Stomach (tissue), 9 donors: ENCODE measurements around the gene DNAJC6. TPM values are rescaled to one million over a fixed set of nuclear protein-coding genes. Genes with fewer than 3 reads are reported as not detected.

Source experiments
- DNase-seq, 2 donors: peaks; one replicate each; pipeline versions ENCODE4 v3.0.0 to v3.0.0-alpha.2; 2013 to 2019
- H3K27ac ChIP-seq, 5 donors: fragments of 200-600 bp in 4 of 5; sonication (generic) in 4 of 5; one replicate each; pipeline ENCODE4 v1.5.1; 2013 to 2019; ENCODE audit warnings: mild to moderate bottlenecking in 1 of 5, moderate library complexity in 1 of 5
- H3K27me3 ChIP-seq, 3 donors: fragments of 200-600 bp; sonication (generic); one replicate each; pipeline ENCODE4 v1.5.1; 2017 to 2019; ENCODE audit warnings: mixed run types in 1 of 3
- H3K36me3 ChIP-seq, 4 donors: fragments of 200-600 bp; sonication (generic); 1 replicate in 3 of 4; 2 replicates in 1 of 4; pipeline ENCODE4 v1.5.1; 2016 to 2019
- H3K4me1 ChIP-seq, 4 donors: fragments of 200-600 bp; sonication (generic); one replicate each; pipeline ENCODE4 v1.5.1; 2016 to 2019
- H3K4me3 ChIP-seq, 4 donors: fragments of 200-600 bp; sonication (generic) in 3 of 4; one replicate each; pipeline ENCODE4 v1.5.1; 2016 to 2019; ENCODE audit warnings: mild to moderate bottlenecking in 1 of 4
- H3K9me3 ChIP-seq, 4 donors: fragments of 200-600 bp; sonication (generic); one replicate each; pipeline ENCODE4 v1.5.1; 2016 to 2019
- EP300 ChIP-seq: sonication (generic); formaldehyde crosslinking; IDR thresholded peaks from one replicate; pipeline ENCODE4 v1.6.1; 2017; ENCODE audit warnings: antibody characterized with exemption
- POLR2A ChIP-seq, 4 donors: fragments of 450-650 bp; IDR thresholded peaks; one replicate each; pipeline ENCODE4 v1.6.1; 2016; ENCODE audit warnings: antibody characterized with exemption in 4 of 4, control low read depth in 2 of 4, mild to moderate bottlenecking in 1 of 4, moderate library complexity in 1 of 4
- POLR2AphosphoS5 ChIP-seq, 3 donors: sonication (generic); formaldehyde crosslinking; IDR thresholded peaks; one replicate each; pipeline ENCODE4 v1.6.1; 2016; ENCODE audit warnings: antibody characterized with exemption in 3 of 3
- WGBS, 5 donors: extraction: QIAGEN DNeasy Blood & Tissue Kit in 3 of 5; methylation state at CpG; one replicate each; pipeline versions ENCODE4 v1.1.5 to v1.1.7; 2013 to 2018; 5-methylcytosine and 5-hydroxymethylcytosine counted together
- intact Hi-C: fragments of 100-400 bp; cut with DNase I; formaldehyde crosslinking; loops from one replicate; pipeline ENCODE4 v1.15.1; 2023; ENCODE audit warnings: low total_unique reads
- polyA plus RNA-seq, 3 donors: library from polyadenylated mRNA; stranded (reverse); fragments of 200-250 nt; gene quantifications; one replicate each; pipeline ENCODE4 v1.2.3, GENCODE V29; 2013
- total RNA-seq, 5 donors: library from RNA; depleted of rRNA; stranded (reverse); fragments of >200 nt; gene quantifications; one replicate each; pipeline versions ENCODE4 v1.1.0 to v1.2.3, GENCODE V29; 2014 to 2016
- TF ChIP-seq, protein P1 (sequence below), 7 experiments: fragments of 450-650 bp in 4 of 7; fragments of 200-600 bp in 3 of 7; sonication (generic) in 3 of 7; IDR thresholded peaks; one replicate each; pipeline ENCODE4 v1.5.1; 2016 to 2019; ENCODE audit warnings: antibody characterized with exemption in 7 of 7, control low read depth in 2 of 7, mild to moderate bottlenecking in 1 of 7
- donor health status: healthy with polysubstance abuse.
- donor health status: Bipolar disorder and iron deficiency.
- donor health status: healthy.

Gene DNAJC6
- total and polyA plus RNA-seq, 8 donors = under 0.01 to 7.5 (median 0.68) TPM; not detected in 1

DNA sequence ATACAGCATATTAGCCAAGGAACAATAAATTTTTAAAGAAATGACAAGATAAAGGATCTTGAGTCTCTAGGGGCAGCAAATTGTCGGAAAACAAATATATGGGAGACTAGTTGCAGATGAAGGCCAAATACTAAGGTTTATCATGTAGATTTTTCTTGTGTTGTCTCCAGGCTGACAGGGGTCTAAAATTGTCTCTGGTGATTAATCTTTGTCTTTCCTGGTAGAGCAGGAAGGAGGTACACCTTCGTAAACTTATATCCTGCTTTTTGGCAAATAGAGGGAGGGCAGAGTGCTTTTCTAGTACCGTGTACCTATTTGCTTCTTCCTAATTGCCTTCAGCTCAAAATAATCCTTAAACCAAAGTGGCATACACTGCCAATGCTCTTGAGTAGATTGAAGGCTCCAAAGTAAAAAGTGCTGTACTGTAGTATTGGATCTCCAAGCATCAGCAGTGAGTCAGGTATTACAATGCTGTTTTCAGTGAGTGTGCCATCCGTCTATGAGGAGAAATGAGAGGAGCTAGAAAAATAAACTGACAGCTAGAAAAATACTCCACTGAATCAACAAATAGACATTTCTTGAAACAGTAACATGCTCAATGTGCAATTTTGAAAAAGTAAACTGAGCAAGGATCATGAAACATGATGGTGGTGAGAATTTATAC, 109.3 kb downstream of the DNAJC6 start:
- Histone ChIP-seq H3K4me1 (peaks cover 15 to 34% (median 29%) of the 10 kb centered on the region in 4 donors), H3K27ac (peak overlapping the region in 2 of 5 donors; percentile 97 to 99), H3K9me3 (no peaks in the 10 kb centered on the region), H3K36me3 (no peaks in the 10 kb centered on the region), H3K4me3 (no peak overlapping the region), H3K27me3 (no peaks in the 10 kb centered on the region)
- 82 to 90% (median 87%) methylated on average over 4 of the region's 4 CpGs for WGBS, 5 donors
- TF ChIP-seq POLR2A (IDR thresholded peaks at IDR 0.05) = no peak
- DNase-seq = no peak
- intact Hi-C loops = no loop called here

DNA sequence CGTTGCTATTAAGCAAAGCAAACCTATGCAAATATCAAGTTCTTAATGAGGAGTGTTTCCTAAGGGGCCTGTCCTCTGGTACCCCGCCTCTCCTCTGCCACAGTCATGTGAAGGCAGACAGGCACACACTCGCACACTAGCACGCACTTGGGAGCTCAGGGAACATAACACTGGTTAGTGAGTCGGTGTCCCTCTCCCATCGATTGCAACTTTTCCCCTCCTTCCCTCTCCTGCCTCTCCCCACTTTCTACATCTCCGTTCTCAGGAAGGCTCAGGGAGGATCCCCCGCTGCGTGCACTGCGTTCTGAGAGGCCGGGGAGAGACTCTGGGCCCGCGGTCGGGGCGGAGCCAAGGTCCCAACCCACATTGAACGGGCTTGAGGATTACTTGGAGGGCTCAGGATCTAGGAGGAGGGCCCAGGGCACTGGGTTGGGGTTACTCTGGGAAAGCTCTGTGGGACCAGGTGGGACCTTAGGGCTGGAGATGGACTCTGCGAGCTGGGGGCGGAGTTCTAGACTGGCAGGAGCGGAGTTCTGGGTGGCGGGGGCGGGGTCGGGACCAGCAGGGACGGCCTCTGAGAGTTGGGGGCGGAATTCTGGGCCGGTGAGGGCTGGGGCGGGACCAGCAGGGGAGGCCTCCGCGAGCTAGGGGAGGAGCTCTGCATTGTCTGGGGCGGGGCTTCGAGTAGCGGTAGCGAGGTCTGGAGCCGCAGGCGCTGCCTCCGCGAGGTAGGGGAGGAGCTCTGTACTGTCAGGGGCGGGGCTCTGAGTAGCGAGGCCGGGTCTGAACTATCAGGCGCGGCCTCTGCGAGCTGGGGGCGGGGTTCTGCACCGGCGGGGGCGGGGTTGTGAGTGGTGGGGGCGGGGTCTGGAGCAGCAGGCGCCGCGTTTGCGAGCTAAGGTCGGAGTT, 110.6 kb downstream of the DNAJC6 start:
- peak; percentile 99 for DNase-seq

DNA sequence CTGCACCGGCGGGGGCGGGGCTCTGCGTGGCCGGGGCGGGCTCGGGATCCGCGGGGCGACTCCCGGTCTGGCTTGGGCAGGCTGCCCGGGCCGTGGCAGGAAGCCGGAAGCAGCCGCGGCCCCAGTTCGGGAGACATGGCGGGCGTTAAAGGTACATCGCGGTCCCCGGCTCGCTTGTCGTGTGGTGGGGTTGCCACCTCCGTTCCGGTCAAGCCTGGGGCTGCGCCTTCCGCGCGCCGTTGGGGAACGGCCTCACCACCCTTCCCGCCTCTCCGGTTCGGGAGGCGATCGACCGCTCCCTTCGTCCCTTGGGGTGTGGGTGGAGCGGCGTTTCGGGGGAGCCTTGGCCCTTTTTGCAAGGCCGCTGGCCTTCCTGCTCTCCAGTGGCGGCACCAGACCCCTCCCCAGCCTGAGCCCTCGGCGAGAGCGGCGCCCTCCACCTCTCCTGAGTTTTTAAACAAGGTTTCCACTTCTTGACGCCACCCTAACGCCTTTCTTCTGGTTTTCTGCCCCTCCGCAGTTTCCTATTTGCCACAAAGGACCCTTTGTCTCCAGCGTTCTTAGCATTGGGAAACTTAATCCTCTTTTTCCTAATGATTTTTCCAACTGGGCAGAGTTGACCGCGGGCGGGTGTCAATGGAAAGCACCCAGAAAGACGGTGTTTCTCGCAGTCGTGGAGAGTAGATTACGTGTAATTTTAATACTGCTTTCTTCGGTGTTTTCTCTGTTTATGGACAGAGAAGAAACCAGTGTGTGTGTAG, 111.4 kb downstream of the DNAJC6 start, which contains the start of the genes LEPR and LEPROT:
Gene LEPR (plus strand): TSS at position 79 of the 761 bp plus-strand sequence. CDS start 144,898 bp downstream, outside the sequence.
Gene LEPROT (plus strand): TSS at position 79 of the 761 bp plus-strand sequence. CDS start 57 bp downstream, at position 136.
- H3K4me3 ChIP-seq = peak within 1 kb of the TSS; percentile 75 to 88 (median 80)
- TF ChIP-seq POLR2A (IDR thresholded peaks at IDR 0.05) (peak in 2 of 4 donors; percentile 19 to 88), POLR2AphosphoS5 (IDR thresholded peaks at IDR 0.05) (peak; percentile 44 to 92 (median 88))
- TF ChIP-seq, protein P1, sequence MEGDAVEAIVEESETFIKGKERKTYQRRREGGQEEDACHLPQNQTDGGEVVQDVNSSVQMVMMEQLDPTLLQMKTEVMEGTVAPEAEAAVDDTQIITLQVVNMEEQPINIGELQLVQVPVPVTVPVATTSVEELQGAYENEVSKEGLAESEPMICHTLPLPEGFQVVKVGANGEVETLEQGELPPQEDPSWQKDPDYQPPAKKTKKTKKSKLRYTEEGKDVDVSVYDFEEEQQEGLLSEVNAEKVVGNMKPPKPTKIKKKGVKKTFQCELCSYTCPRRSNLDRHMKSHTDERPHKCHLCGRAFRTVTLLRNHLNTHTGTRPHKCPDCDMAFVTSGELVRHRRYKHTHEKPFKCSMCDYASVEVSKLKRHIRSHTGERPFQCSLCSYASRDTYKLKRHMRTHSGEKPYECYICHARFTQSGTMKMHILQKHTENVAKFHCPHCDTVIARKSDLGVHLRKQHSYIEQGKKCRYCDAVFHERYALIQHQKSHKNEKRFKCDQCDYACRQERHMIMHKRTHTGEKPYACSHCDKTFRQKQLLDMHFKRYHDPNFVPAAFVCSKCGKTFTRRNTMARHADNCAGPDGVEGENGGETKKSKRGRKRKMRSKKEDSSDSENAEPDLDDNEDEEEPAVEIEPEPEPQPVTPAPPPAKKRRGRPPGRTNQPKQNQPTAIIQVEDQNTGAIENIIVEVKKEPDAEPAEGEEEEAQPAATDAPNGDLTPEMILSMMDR (IDR thresholded peaks at IDR 0.05) = no peak
- no peaks in the 10 kb centered on the region for H3K27me3 ChIP-seq
- H3K27ac ChIP-seq = peak within 1 kb of the TSS; percentile 97 to 100 (median 99)
- 0 to 1% (median 1%) methylated on average over 20 to 60 of the region's 60 CpGs for whole genome bisulfite sequencing, 5 donors
- H3K4me1 ChIP-seq = peaks cover 15 to 53% (median 37%) of the 10 kb centered on the region in 4 donors
- no peak for DNase-seq
- no peaks in the 10 kb centered on the region for H3K9me3 ChIP-seq
- H3K36me3 ChIP-seq = peaks cover 4 to 9% (median 6%) of the 10 kb centered on the region in 4 donors
- intact Hi-C loops = loop anchor here (10.0 kb wide), 1 partner anchor 274 kb away; no protein-coding TSS in a partner anchor

More for the DNA sequence above, 110.6 kb downstream of the DNAJC6 start:
- Histone ChIP-seq H3K36me3 (peaks cover 0 to under 1% (median 0%) of the 10 kb centered on the region in 4 donors), H3K27me3 (no peaks in the 10 kb centered on the region), H3K27ac (peak overlapping the region; percentile 97 to 100 (median 99)), H3K4me3 (peak overlapping the region; percentile 75 to 88 (median 80)), H3K4me1 (peaks cover 15 to 47% (median 37%) of the 10 kb centered on the region in 4 donors), H3K9me3 (no peaks in the 10 kb centered on the region)
- WGBS, 5 donors = 0 to 2% (median 1%) methylated on average over 28 to 52 of the region's 52 CpGs
- intact Hi-C loops = loop anchor here (10.0 kb wide), 1 partner anchor 275 kb away; no protein-coding TSS in a partner anchor
- TF ChIP-seq, protein P1 (IDR thresholded peaks at IDR 0.05) = no peak
- peak in 2 of 3 donors; percentile 2 to 29 for TF ChIP-seq POLR2AphosphoS5 (IDR thresholded peaks at IDR 0.05)

DNA sequence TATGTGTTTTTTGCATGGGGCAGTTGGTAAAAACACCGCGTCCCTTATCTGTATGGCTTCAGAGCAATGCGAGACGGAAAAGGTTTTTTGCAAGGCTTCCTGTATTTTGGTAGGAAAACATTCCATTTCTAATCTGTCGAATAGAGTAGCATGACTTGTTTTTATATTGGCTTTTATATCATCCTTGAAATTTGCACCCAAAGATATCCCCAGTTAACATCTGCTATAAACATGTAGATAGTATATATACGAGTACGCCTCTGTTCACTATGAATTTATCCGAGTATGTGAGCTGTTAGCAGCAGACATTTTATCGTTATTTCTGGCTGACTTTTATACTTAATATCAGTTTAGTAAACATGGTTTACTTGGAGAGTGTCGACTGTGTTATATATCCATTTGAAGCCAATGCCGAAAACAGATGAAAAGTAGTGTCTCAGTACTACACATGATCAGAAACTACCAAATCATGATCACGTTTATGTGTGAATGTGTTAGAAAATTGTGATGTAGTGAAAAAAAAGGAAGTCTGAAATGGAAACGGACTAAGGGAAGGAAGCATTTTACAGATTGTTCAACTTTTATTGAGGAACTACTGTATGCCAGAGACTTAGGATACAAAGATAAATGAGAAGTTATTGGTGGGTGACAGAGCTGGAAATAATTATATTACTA, 112.1 kb downstream of the DNAJC6 start:
- intact Hi-C loops = loop anchor here (10.0 kb wide), 1 partner anchor 273 kb away; no protein-coding TSS in a partner anchor
- peak overlapping the region; percentile 75 to 88 (median 80) for H3K4me3 ChIP-seq
- DNase-seq = peak in 1 of 2 donors; percentile 63
- TF ChIP-seq EP300 (no peak), POLR2AphosphoS5 (IDR thresholded peaks at IDR 0.05) (no peak), POLR2A (IDR thresholded peaks at IDR 0.05) (no peak)
- TF ChIP-seq, protein P1 (IDR thresholded peaks at IDR 0.05) = no peak
- H3K36me3 ChIP-seq = peaks cover 11 to 16% (median 13%) of the 10 kb centered on the region in 4 donors
- H3K4me1 ChIP-seq = peaks cover 15 to 55% (median 37%) of the 10 kb centered on the region in 4 donors
- 2 to 6% (median 3%) methylated on average over 13 of the region's 13 CpGs for WGBS, 5 donors
- H3K9me3 ChIP-seq = no peaks in the 10 kb centered on the region
- no peaks in the 10 kb centered on the region for H3K27me3 ChIP-seq
- peak overlapping the region; percentile 97 to 100 (median 99) for H3K27ac ChIP-seq
